ENCODE measurements around the gene ATP6V1G2. TPM values are rescaled to one million over a fixed set of nuclear protein-coding genes. Genes with fewer than 3 reads are reported as not detected.

The ATP6V1G2 gene
- total and polyA plus RNA-seq, 8 donors = 0.16 to 2.1 (median 0.50) TPM

GRCh38 chr6:31572041-31572911, 25.9 kb upstream of the ATP6V1G2 start, which contains the start of gene LTA:
LTA (plus strand) TSS chr6:31572289; CDS start chr6:31572743, 454 bp downstream.
- DNase-seq (peak in 1 of 6 donors; percentile 57), ATAC-seq (no peak), FAIRE-seq (no peak)
- intact Hi-C loops (cut with DNase I) = no loop called here
- Histone ChIP-seq H3K4me1 (no peaks in the 10 kb centered on the region), H3K36me3 (no peaks in the 10 kb centered on the region), H3K27ac (no peak within 1 kb of the TSS), H3K27me3 (no peaks in the 10 kb centered on the region), H3K9me3 (no peaks in the 10 kb centered on the region), H3K4me3 (no peak within 1 kb of the TSS)
- no peak for TF ChIP-seq CTCF (IDR thresholded peaks at IDR 0.05)
- 74 to 78% methylated on average over 26 to 27 of the region's 27 CpGs for WGBS, 2 donors

DNA sequence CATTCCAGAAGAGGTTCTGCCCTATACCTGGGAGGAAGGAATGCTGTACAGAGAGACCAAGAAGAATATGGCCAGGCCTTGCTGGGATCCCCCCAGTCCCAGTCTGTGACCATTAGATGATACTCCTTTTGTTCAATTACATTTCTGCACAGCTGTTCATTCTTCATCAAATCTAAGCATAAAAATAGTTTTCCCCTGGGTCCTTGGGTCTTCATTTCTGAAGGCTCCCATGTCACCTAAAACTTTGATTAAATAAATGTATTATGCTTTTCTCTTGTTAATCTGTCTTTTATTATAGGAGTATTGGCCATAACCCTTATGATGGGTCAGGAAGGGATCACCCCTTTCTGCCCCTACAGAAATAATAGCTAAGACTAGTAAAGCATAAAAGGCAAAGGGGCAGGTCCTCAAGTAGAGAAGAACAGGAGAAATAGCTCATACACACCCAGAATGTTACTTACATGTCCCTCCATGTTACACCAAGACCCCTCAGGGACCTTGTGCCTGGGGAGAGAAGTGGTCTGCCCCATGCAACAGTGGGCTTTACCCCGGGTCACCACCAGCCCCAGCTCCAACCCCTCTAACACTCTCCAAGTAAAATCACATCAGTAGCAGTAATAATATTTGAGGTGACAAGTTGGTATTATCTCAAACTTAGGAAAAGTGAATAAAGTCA, 23.6 kb upstream of the ATP6V1G2 start:
- Histone ChIP-seq H3K27me3 (no peaks in the 10 kb centered on the region), H3K27ac (no peak overlapping the region), H3K4me3 (no peak overlapping the region), H3K9me3 (no peaks in the 10 kb centered on the region), H3K36me3 (no peaks in the 10 kb centered on the region), H3K4me1 (no peaks in the 10 kb centered on the region)
- intact Hi-C loops (cut with DNase I) = no loop called here
- ATAC-seq = no peak
- peak in 1 of 6 donors; percentile 2 for DNase-seq
- 43 to 48% methylated on average over 1 of the region's 1 CpG for WGBS, 2 donors
- TF ChIP-seq CTCF (IDR thresholded peaks at IDR 0.05) = no peak
- no peak for FAIRE-seq

GRCh38 chr6:31568537-31568961, 22.1 kb upstream of the ATP6V1G2 start:
- Histone ChIP-seq H3K4me3 (no peak overlapping the region), H3K4me1 (no peaks in the 10 kb centered on the region), H3K9me3 (no peaks in the 10 kb centered on the region), H3K27me3 (no peaks in the 10 kb centered on the region), H3K27ac (no peak overlapping the region), H3K36me3 (no peaks in the 10 kb centered on the region)
- ATAC-seq = peak in 2 of 4 donors; percentile 45 to 73
- FAIRE-seq = no peak
- intact Hi-C loops (cut with DNase I) = no loop called here
- TF ChIP-seq CTCF (IDR thresholded peaks at IDR 0.05) = no peak
- DNase-seq = no peak
- WGBS, 2 donors = 60 to 75% methylated on average over 3 of the region's 3 CpGs

- 37 to 46% methylated on average over 9 of the region's 9 CpGs for WGBS, 2 donors
- no peak for TF ChIP-seq CTCF (IDR thresholded peaks at IDR 0.05)
- intact Hi-C loops (cut with DNase I) = no loop called here
- H3K9me3 ChIP-seq = no peaks in the 10 kb centered on the region
- no peak overlapping the region for H3K4me3 ChIP-seq
- H3K36me3 ChIP-seq = no peaks in the 10 kb centered on the region
- no peak for ATAC-seq
- no peaks in the 10 kb centered on the region for H3K27me3 ChIP-seq
- H3K4me1 ChIP-seq = no peaks in the 10 kb centered on the region
- no peak for FAIRE-seq
- DNase-seq = no peak
- H3K27ac ChIP-seq = no peak overlapping the region
Observed at GRCh38 chr6:31567531-31568370, 21.3 kb upstream of the ATP6V1G2 start.

Measured in pancreas (tissue), 10 donors.